NB4 (cell line): ENCODE measurements around the gene CDK14.

Source experiments
- DNase-seq: peaks from one replicate; pipeline ENCODE4 v3.0.0; 2010; ENCODE audit warnings: low read depth
- H3K4me3 ChIP-seq: one replicate; pipeline ENCODE4 v1.5.1; 2011; ENCODE audit warnings: mild to moderate bottlenecking, low read depth, low read length, moderate library complexity
- CTCF ChIP-seq: IDR thresholded peaks from one replicate; pipeline ENCODE4 v1.5.1; 2012; ENCODE audit warnings: low read depth, low read length
- MAX ChIP-seq: IDR thresholded peaks from 2 replicates; pipeline ENCODE4 v1.6.1; 2011; ENCODE audit warnings: low read depth, low read length
- MYC ChIP-seq: IDR thresholded peaks from 2 replicates; pipeline ENCODE4 v1.6.1; 2011; ENCODE audit warnings: low read depth, low read length
- POLR2A ChIP-seq: IDR thresholded peaks from 2 replicates; pipeline ENCODE4 v1.6.1; 2011; ENCODE audit warnings: mild to moderate bottlenecking; ENCODE audit not compliant: insufficient read length; ENCODE audit errors: extremely low read depth

Gene CDK14

GRCh38 chr7:90701021-90701420, 104.9 kb downstream of the CDK14 start:
- DNase-seq = no peak
- H3K4me3 ChIP-seq = no peak overlapping the region
- TF ChIP-seq POLR2A (no peak), MAX (no peak), CTCF (no peak), MYC (no peak)

DNA sequence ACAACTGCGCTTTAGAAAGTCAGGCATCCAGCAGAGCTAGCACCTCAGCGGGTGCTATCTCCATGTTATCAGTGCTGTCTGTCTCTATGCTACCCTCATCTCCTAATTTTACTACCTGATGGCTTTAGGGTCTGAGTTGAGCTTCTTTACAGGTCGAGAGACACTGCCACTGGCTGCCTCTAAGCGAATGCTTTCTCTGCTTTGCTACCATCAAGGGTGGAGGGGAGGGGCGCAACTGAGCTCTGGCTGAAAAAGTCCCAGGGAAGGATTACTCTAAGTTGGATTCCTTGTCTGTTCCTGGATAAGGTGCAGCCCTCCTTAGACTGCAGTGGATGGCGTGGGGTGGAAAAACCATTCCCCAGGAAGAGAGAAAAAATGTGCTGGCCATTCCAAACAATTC, 105.7 kb downstream of the CDK14 start:
- TF ChIP-seq MAX = no peak
- H3K4me3 ChIP-seq = no peak overlapping the region
- DNase-seq = no peak

- no peak overlapping the region for H3K4me3 ChIP-seq
- no peak for DNase-seq
- TF ChIP-seq MAX (no peak), CTCF (no peak), MYC (no peak), POLR2A (no peak)
Observed at GRCh38 chr7:90705391-90706071, 109.4 kb downstream of the CDK14 start.

- TF ChIP-seq MYC (no peak), POLR2A (no peak), MAX (no peak), CTCF (no peak)
- no peak overlapping the region for H3K4me3 ChIP-seq
- no peak for DNase-seq
Observed at GRCh38 chr7:90706072-90706716, 110.1 kb downstream of the CDK14 start.

GRCh38 chr7:90708841-90709317, 112.8 kb downstream of the CDK14 start:
- no peak overlapping the region for H3K4me3 ChIP-seq
- TF ChIP-seq CTCF = peak; percentile 83
- no peak for TF ChIP-seq MAX
- TF ChIP-seq POLR2A = no peak
- DNase-seq = peak; percentile 71

- TF ChIP-seq POLR2A (no peak), CTCF (no peak), MYC (no peak), MAX (no peak)
- DNase-seq = no peak
- no peak overlapping the region for H3K4me3 ChIP-seq
Observed at GRCh38 chr7:90709501-90710465, 113.7 kb downstream of the CDK14 start.
